ENCODE results near the gene UGT1A5.

Gene UGT1A5

GRCh38 chr2:233773854-233774253 is 61.1 kb downstream of the UGT1A5 start:
- ChIA-PET POLR2A (interaction anchor here (0.6 kb wide), 1 partner anchor 955 kb away, joined by 4 read pairs; no protein-coding TSS in a partner anchor), CTCF (no interaction called here)
- DNase-seq (ENCODE audit: extremely low spot score): no peak
- no peak for TF ChIP-seq CTCF (IDR thresholded peaks at IDR 0.05; ENCODE audit: control extremely low read depth, extremely low read depth, low read depth, missing control alignments)

- POLR2A ChIA-PET: no interaction called here
- TF ChIP-seq CTCF (IDR thresholded peaks at IDR 0.05; ENCODE audit: control extremely low read depth, extremely low read depth, low read depth, missing control alignments): no peak
- DNase-seq (ENCODE audit: extremely low spot score): no peak
- CTCF ChIA-PET: no interaction called here
These were observed 62.7 kb downstream of the UGT1A5 start for GRCh38 chr2:233775414-233775813.

GRCh38 chr2:233778030-233778429 is 65.3 kb downstream of the UGT1A5 start, which contains the start of gene MROH2A:
TSS of gene MROH2A (plus strand) at chr2:233778330. CDS start at chr2:233779359, 1,029 bp downstream.
- DNase-seq (ENCODE audit: extremely low spot score): no peak
- POLR2A ChIA-PET: no interaction called here
- no peak for TF ChIP-seq CTCF (IDR thresholded peaks at IDR 0.05; ENCODE audit: control extremely low read depth, extremely low read depth, low read depth, missing control alignments)
- CTCF ChIA-PET: no interaction called here

GRCh38 chr2:233779722-233780121 is 67.0 kb downstream of the UGT1A5 start:
- TF ChIP-seq CTCF (IDR thresholded peaks at IDR 0.05; ENCODE audit: control extremely low read depth, extremely low read depth, low read depth, missing control alignments): no peak
- no peak for DNase-seq (ENCODE audit: extremely low spot score)
- ChIA-PET CTCF (interaction anchor here (1.0 to 1.3 kb wide), 2 partner anchors 14 to 16 kb away, joined by 3 to 4 read pairs; no protein-coding TSS in a partner anchor), POLR2A (no interaction called here)

- POLR2A ChIA-PET: no interaction called here
- no peak for DNase-seq (ENCODE audit: extremely low spot score)
- TF ChIP-seq CTCF (IDR thresholded peaks at IDR 0.05; ENCODE audit: control extremely low read depth, extremely low read depth, low read depth, missing control alignments): no peak
- CTCF ChIA-PET: interaction anchor here (1.3 kb wide), 1 partner anchor 14 kb away, joined by 4 read pairs; no protein-coding TSS in a partner anchor
These were observed 68.1 kb downstream of the UGT1A5 start for GRCh38 chr2:233780771-233781170.

GRCh38 chr2:233789554-233789953 is 76.8 kb downstream of the UGT1A5 start:
- CTCF ChIA-PET: interaction anchor here (1.2 kb wide), 1 partner anchor 30 kb away, joined by 3 read pairs; no protein-coding TSS in a partner anchor
- no peak for TF ChIP-seq CTCF (IDR thresholded peaks at IDR 0.05; ENCODE audit: control extremely low read depth, extremely low read depth, low read depth, missing control alignments)
- POLR2A ChIA-PET: no interaction called here
- DNase-seq (ENCODE audit: extremely low spot score): no peak
